Peyer's patch (tissue), 4 donors: ENCODE data around the gene CCDC122.

ENCODE experiments used
- POLR2A ChIP-seq, 2 donors: fragments of 450-650 bp; IDR thresholded peaks; one replicate each; pipeline ENCODE4 v1.5.1; 2017; ENCODE audit warnings: antibody characterized with exemption in 2 of 2, mild to moderate bottlenecking in 2 of 2, moderate library complexity in 2 of 2
- TF ChIP-seq, protein P1 (sequence below), 6 experiments: fragments of 450-650 bp in 4 of 6; fragments of 200-600 bp in 2 of 6; sonication (generic) in 1 of 6; IDR thresholded peaks; one replicate each; pipeline ENCODE4 v1.5.1; 2017 to 2019; ENCODE audit warnings: antibody characterized with exemption in 6 of 6, mild to moderate bottlenecking in 3 of 6, moderate library complexity in 1 of 6

- TF ChIP-seq, protein P1, sequence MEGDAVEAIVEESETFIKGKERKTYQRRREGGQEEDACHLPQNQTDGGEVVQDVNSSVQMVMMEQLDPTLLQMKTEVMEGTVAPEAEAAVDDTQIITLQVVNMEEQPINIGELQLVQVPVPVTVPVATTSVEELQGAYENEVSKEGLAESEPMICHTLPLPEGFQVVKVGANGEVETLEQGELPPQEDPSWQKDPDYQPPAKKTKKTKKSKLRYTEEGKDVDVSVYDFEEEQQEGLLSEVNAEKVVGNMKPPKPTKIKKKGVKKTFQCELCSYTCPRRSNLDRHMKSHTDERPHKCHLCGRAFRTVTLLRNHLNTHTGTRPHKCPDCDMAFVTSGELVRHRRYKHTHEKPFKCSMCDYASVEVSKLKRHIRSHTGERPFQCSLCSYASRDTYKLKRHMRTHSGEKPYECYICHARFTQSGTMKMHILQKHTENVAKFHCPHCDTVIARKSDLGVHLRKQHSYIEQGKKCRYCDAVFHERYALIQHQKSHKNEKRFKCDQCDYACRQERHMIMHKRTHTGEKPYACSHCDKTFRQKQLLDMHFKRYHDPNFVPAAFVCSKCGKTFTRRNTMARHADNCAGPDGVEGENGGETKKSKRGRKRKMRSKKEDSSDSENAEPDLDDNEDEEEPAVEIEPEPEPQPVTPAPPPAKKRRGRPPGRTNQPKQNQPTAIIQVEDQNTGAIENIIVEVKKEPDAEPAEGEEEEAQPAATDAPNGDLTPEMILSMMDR (IDR thresholded peaks at IDR 0.05) = no peak
- peak; percentile 80 to 94 for TF ChIP-seq POLR2A (IDR thresholded peaks at IDR 0.05)
These were observed at the start of gene CCDC122 for GRCh38 chr13:43878892-43879754.
